GM23248 (cell line): Measurements from ENCODE around the gene WNK2. TPM values are rescaled to one million over a fixed set of nuclear protein-coding genes. Genes with fewer than 3 reads are reported as not detected.

Source experiments
- DNase-seq: peaks from one replicate; pipeline ENCODE4 v3.0.0-alpha.2; 2015
- H2AFZ ChIP-seq: fragments of 200-600 bp; sonication (generic); 2 replicates; pipeline ENCODE4 v1.6.1; 2016; ENCODE audit warnings: antibody characterized with exemption
- H3F3A ChIP-seq: fragments of 200-600 bp; sonication (generic); 2 replicates; pipeline ENCODE4 v1.6.1; 2016; ENCODE audit warnings: mild to moderate bottlenecking, antibody characterized with exemption, mixed run types; ENCODE audit not compliant: insufficient read depth
- H3K27ac ChIP-seq: fragments of 200-600 bp; sonication (generic); 2 replicates; pipeline ENCODE4 v1.5.1; 2016; ENCODE audit warnings: mild to moderate bottlenecking
- H3K27me3 ChIP-seq: fragments of 200-600 bp; sonication (generic); replicated peaks from 2 replicates; pipeline ENCODE4 v1.6.1; 2016; ENCODE audit warnings: mild to moderate bottlenecking; ENCODE audit not compliant: insufficient read depth
- H3K36me3 ChIP-seq: fragments of 200-600 bp; sonication (generic); 2 replicates; pipeline ENCODE4 v1.6.1; 2016; ENCODE audit warnings: low read depth, mild to moderate bottlenecking
- H3K4me1 ChIP-seq: fragments of 200-600 bp; sonication (generic); 2 replicates; pipeline ENCODE4 v1.6.1; 2016; ENCODE audit warnings: mild to moderate bottlenecking; ENCODE audit not compliant: insufficient read depth
- H3K4me2 ChIP-seq: fragments of 200-600 bp; sonication (generic); one replicate; pipeline ENCODE4 v1.6.1; 2016; ENCODE audit warnings: mild to moderate bottlenecking; ENCODE audit not compliant: unreplicated experiment
- H3K4me3 ChIP-seq: fragments of 200-600 bp; sonication (generic); 2 replicates; pipeline ENCODE4 v1.5.1; 2016; ENCODE audit warnings: mild to moderate bottlenecking
- H3K79me2 ChIP-seq: fragments of 200-600 bp; sonication (generic); 2 replicates; pipeline ENCODE4 v1.6.1; 2016; ENCODE audit warnings: mild to moderate bottlenecking; ENCODE audit not compliant: insufficient read depth
- H3K9ac ChIP-seq: fragments of 200-600 bp; sonication (generic); 2 replicates; pipeline ENCODE4 v1.6.1; 2016; ENCODE audit warnings: mild to moderate bottlenecking
- H3K9me2 ChIP-seq: fragments of 200-600 bp; sonication (generic); 2 replicates; pipeline ENCODE4 v1.6.1; 2016; ENCODE audit warnings: mixed run types, mild to moderate bottlenecking, moderate library complexity; ENCODE audit not compliant: insufficient read depth
- H3K9me3 ChIP-seq: fragments of 200-600 bp; sonication (generic); one replicate; pipeline ENCODE4 v1.6.1; 2017; ENCODE audit warnings: low read depth
- H4K20me1 ChIP-seq: fragments of 200-600 bp; sonication (generic); 2 replicates; pipeline ENCODE4 v1.6.0; 2016; ENCODE audit not compliant: insufficient read depth
- EZH2 ChIP-seq: fragments of 200-600 bp; sonication (generic); IDR thresholded peaks from 2 replicates; pipeline ENCODE4 v1.6.1; 2018; ENCODE audit warnings: antibody characterized with exemption, mild to moderate bottlenecking; ENCODE audit not compliant: insufficient read depth, poor library complexity, severe bottlenecking
- EZH2phosphoT487 ChIP-seq: fragments of 200-600 bp; sonication (generic); IDR thresholded peaks from 2 replicates; pipeline ENCODE4 v1.6.1; 2018; ENCODE audit warnings: antibody characterized with exemption, moderate library complexity, mild to moderate bottlenecking, low read depth; ENCODE audit not compliant: insufficient read depth
- WGBS, 2 experiments: methylation state at CpG; one replicate each; pipeline ENCODE4 v1.1.6; 2015 to 2017; ENCODE audit warnings: low lambda C conversion rate in 2 of 2, low coverage in 1 of 2; ENCODE audit errors: missing lambda C conversion rate in 2 of 2; 5-methylcytosine and 5-hydroxymethylcytosine counted together
- in situ Hi-C: fragments of 300-500 bp; cut with MboI; formaldehyde crosslinking; loops from 2 replicates; pipeline ENCODE4 v1.15.0; 2020
- polyA plus RNA-seq: library from polyadenylated mRNA; unstranded; fragments of >200 nt; fragmentation: Nextera tagmentation; extraction: Ambion mirVana; gene quantifications from 2 replicates; pipeline ENCODE4 v1.2.1, GENCODE V29; 2016
- total RNA-seq: library from RNA; depleted of rRNA; stranded (reverse); fragments of >200 nt; shearing (Covaris generic); gene quantifications from 2 replicates; pipeline ENCODE4 v1.2.3, GENCODE V29; 2014

Gene WNK2
- total and polyA plus RNA-seq, 2 experiments from 2014 or later, result not detected

DNA sequence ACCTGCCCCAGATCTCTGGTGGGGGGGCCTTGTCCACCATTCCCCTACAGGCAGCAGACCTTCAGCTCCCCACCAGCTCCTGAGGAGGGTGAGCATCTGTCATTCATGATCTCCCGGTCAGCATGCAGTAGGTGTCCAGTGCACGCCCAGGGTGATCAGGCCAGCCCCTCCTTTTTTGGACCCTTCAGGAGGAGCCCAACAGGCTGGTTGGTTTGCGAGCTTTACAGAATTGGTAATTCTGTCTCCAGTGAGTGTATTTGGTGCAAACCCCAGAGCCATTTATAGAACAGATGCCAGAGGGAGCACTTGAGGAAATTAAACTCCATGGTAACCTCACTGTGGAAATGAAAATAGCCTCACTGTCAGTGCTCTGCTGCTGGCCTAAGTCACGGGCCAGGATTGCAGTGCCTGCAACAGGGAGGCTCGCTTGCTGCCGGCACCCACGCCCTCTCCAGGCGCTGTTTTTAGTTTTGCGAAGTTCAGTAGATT lies 23.4 kb downstream of the WNK2 start:
- Histone ChIP-seq H3K36me3 (no peaks in the 10 kb centered on the region), H3K79me2 (no peaks in the 10 kb centered on the region), H3K4me3 (peak overlapping the region; percentile 42), H3K9me2 (no peaks in the 10 kb centered on the region), H3K4me2 (peak overlapping the region; percentile 36), H3F3A (peaks cover 11% of the 10 kb centered on the region; the same call in 1 of the 2 replicates), H3K27ac (no peak overlapping the region), H3K27me3 (no peaks in the 10 kb centered on the region), H3K9me3 (no peaks in the 10 kb centered on the region), H3K4me1 (peaks cover 10% of the 10 kb centered on the region; the same call in 1 of the 2 replicates), H3K9ac (peak overlapping the region; percentile 47), H2AFZ (peak overlapping the region; percentile 71), H4K20me1 (no peaks in the 10 kb centered on the region)
- 9% methylated on average over 9 of the region's 9 CpGs for WGBS, 2 experiments
- TF ChIP-seq EZH2, result no peak
- no peak for TF ChIP-seq EZH2phosphoT487
- in situ Hi-C loops, result no loop called here
- peak; percentile 82 for DNase-seq

GRCh38 chr9:93207860-93208734 lies 24.2 kb downstream of the WNK2 start:
- Histone ChIP-seq H4K20me1 (no peaks in the 10 kb centered on the region), H3F3A (peaks cover 11% of the 10 kb centered on the region; the same call in 1 of the 2 replicates), H3K9me2 (no peaks in the 10 kb centered on the region), H2AFZ (peak overlapping the region; percentile 71), H3K27me3 (no peaks in the 10 kb centered on the region), H3K79me2 (no peaks in the 10 kb centered on the region), H3K4me3 (peak overlapping the region; percentile 42), H3K9me3 (no peaks in the 10 kb centered on the region), H3K4me2 (peak overlapping the region; percentile 36), H3K27ac (no peak overlapping the region), H3K9ac (peak overlapping the region; percentile 47), H3K4me1 (peaks cover 10% of the 10 kb centered on the region; the same call in 1 of the 2 replicates), H3K36me3 (no peaks in the 10 kb centered on the region)
- WGBS, 2 experiments, result 21 to 24% methylated on average over 25 of the region's 25 CpGs
- DNase-seq, result peak; percentile 20
- in situ Hi-C loops, result no loop called here
- no peak for TF ChIP-seq EZH2
- TF ChIP-seq EZH2phosphoT487, result no peak

- peaks cover 11% of the 10 kb centered on the region; the same call in 1 of the 2 replicates for H3F3A ChIP-seq
- H4K20me1 ChIP-seq, result no peaks in the 10 kb centered on the region
- H3K9ac ChIP-seq, result no peak overlapping the region
- no peak overlapping the region for H3K27ac ChIP-seq
- no peaks in the 10 kb centered on the region for H3K79me2 ChIP-seq
- no peaks in the 10 kb centered on the region for H3K9me2 ChIP-seq
- H3K4me1 ChIP-seq, result peaks cover 10% of the 10 kb centered on the region; the same call in 1 of the 2 replicates
- no peak overlapping the region for H3K4me3 ChIP-seq
- no peaks in the 10 kb centered on the region for H3K36me3 ChIP-seq
- no peaks in the 10 kb centered on the region for H3K27me3 ChIP-seq
- DNase-seq, result no peak
- 71 to 79% methylated on average over 9 of the region's 9 CpGs for WGBS, 2 experiments
- TF ChIP-seq EZH2phosphoT487 (no peak), EZH2 (no peak)
- in situ Hi-C loops, result no loop called here
- H3K4me2 ChIP-seq, result no peak overlapping the region
- H3K9me3 ChIP-seq, result no peaks in the 10 kb centered on the region
- no peak overlapping the region for H2AFZ ChIP-seq
Measured at GRCh38 chr9:93209097-93209496, 25.2 kb downstream of the WNK2 start.

GRCh38 chr9:93209576-93210323 lies 25.8 kb downstream of the WNK2 start:
- peaks cover 10% of the 10 kb centered on the region; the same call in 1 of the 2 replicates for H3K4me1 ChIP-seq
- 65 to 68% methylated on average over 10 to 12 of the region's 12 CpGs for WGBS, 2 experiments

More at GRCh38 chr9:93209576-93210323, 25.8 kb downstream of the WNK2 start:
- no peak overlapping the region for H3K9ac ChIP-seq
- TF ChIP-seq EZH2 (no peak), EZH2phosphoT487 (no peak)
- H3K4me2 ChIP-seq, result no peak overlapping the region
- no peak overlapping the region for H3K27ac ChIP-seq
- no peak for DNase-seq
- in situ Hi-C loops, result no loop called here
- no peaks in the 10 kb centered on the region for H3K27me3 ChIP-seq
- H2AFZ ChIP-seq, result no peak overlapping the region
- no peaks in the 10 kb centered on the region for H3K79me2 ChIP-seq
- H3K9me3 ChIP-seq, result no peaks in the 10 kb centered on the region
- H3K9me2 ChIP-seq, result no peaks in the 10 kb centered on the region
- peaks cover 11% of the 10 kb centered on the region; the same call in 1 of the 2 replicates for H3F3A ChIP-seq
- H3K36me3 ChIP-seq, result no peaks in the 10 kb centered on the region
- H3K4me3 ChIP-seq, result no peak overlapping the region
- H4K20me1 ChIP-seq, result no peaks in the 10 kb centered on the region
